GM21447 (cell line): ENCODE results near the gene VEGFD.

Experiments used
- ATAC-seq: cut with Tn5 transposase; IDR thresholded peaks from one replicate; pipeline ENCODE4 v1.9.1; 2021; ENCODE audit not compliant: unreplicated experiment

VEGFD gene

GRCh38 chrX:15359701-15360100, 24.5 kb downstream of the VEGFD start:
- ATAC-seq, result no peak

GRCh38 chrX:15358533-15358932, 25.7 kb downstream of the VEGFD start:
- no peak for ATAC-seq

- no peak for ATAC-seq
These were observed 27.8 kb downstream of the VEGFD start for GRCh38 chrX:15356444-15356843.

DNA sequence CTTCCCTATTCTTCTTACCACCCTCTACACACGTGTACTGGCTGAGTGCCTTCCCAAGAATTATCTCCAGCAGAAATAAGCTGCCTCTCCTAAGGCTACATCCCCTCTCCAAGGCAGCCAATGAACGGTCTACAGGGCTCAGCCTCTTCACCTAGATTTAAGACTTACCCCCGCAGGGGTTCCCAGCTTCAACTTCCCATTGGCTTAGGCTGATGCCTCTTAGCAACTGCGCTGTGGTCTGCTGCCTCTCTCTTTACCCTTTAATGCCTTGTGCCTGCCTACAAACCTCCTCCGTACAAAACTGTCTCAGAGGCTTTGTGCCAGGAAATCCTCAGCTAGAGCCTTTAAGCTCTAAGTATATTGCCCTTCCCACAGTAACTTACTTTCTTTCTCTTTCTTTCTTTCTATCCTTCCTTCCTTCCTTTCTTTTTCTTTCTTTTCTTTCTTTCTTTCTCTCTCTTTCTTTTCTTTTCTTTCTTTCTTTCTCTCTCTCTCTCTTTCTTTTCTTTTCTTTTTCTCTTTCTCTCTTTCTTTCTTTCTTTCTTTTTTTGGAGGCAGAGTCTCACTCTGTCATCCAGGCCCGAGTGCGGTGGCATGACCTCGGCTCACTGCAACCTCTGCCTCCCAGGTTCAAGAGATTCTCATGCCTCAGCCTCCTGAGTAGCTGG, 33.8 kb downstream of the VEGFD start:
- ATAC-seq, result no peak

GRCh38 chrX:15349046-15349445, 35.2 kb downstream of the VEGFD start:
- no peak for ATAC-seq

GRCh38 chrX:15345976-15346375, 38.2 kb downstream of the VEGFD start:
- no peak for ATAC-seq

DNA sequence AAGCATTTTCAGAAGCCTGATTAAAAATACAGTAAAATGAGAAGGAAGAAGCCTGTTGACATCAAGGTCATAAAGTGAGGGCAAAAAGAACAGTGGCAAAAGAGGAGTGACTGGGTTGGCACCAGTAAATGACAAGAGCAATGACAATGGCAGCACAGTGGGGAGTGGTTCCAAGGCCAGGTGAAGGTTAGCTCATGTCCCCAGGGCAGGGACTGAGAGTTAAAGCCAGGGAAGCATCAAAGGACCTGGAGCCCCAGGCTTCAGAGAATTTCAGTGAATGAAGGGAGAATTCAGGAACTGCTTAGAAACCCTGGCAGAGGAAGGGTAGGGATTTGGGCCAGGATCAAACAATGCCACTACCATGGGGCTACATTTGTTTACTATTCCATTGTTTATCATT, 40.1 kb downstream of the VEGFD start:
- no peak for ATAC-seq

- ATAC-seq, result no peak
These were observed 41.1 kb downstream of the VEGFD start for GRCh38 chrX:15343075-15343476.

DNA sequence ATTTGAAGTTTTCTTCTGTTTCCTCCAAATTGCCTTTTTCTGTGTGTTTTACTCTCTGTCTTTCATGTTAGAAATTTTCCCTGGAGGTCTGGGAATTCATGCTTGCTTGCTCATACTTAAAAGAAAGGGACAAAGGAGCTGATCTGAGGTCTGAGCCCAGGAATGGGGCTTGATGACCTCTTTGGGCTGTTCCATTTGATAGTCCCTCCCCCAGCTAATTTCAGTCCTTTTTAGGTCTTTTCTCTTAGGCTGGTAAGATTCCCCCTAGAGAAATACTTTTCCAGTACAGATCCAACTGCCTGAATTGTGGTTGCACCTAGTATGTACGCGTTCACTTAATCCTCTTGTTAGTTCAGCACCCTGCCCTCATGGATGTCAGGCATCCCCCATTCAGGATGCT, 43.3 kb downstream of the VEGFD start:
- ATAC-seq, result no peak

GRCh38 chrX:15336023-15336413, 48.2 kb downstream of the VEGFD start:
- ATAC-seq, result no peak

GRCh38 chrX:15335135-15336022, 48.8 kb downstream of the VEGFD start, which contains the start of gene PIGA:
TSS of gene PIGA (minus strand) at chrX:15335523. CDS start at chrX:15331930, 3,593 bp downstream.
- peak; percentile 98 for ATAC-seq

- no peak for ATAC-seq
These were observed 49.7 kb downstream of the VEGFD start for GRCh38 chrX:15334561-15334960.

DNA sequence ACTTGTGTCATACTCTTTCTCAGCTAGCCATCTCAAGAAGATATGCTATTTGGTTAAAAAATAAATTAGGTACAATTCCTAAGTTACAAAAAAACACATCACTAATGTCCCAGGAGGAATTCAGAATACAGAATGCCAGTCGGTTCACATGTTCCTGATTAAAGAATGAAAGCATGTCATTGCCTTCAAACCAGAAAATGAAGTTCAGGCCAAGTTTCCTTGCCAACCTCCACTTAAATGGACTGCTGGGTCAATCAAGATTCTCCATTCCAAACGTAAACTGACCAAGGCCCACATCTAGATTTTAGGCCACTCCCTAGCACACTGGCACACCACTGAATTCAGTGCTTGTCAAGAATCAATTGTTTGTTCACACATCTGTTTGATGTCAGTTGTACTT, 55.4 kb downstream of the VEGFD start:
- ATAC-seq, result no peak

DNA sequence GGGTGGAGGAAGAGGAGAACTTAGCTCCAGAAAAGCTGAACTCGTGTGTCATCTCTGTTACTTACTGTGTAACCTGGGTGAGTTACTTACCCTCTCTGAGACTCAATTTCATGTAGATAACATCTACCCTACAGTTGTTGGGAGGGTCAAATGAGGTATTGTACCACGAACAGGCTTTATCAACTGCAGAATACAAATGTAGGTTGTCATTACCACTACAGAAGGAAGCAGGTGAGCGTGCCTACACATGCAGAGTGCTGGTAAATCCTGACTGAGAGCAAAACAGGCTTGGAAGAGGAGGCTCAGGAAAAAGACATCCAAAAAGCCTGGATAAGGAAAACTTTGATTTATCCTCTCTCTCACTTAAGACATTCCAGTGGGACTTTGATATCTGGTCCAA, 56.1 kb downstream of the VEGFD start:
- no peak for ATAC-seq

- ATAC-seq, result no peak
These were observed 61.7 kb downstream of the VEGFD start for GRCh38 chrX:15322472-15322871.

DNA sequence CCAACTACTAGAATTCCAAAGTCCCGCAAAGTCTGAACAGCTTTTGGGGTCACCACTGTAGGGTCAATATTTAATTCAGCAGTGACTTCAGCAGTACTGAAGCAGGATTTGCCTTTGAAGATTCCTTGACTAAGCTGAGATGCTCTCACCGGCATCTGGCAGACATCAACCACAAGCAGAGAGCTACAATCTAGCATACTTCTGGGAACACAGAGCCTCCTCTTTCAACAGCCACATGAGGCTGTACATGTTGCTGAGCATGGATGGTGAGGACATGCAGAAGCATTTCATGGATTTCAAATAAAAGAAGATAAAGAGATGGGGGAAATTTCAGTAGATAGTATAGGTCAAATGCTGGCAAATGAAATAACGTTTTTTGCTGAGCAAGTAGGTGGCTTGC, 62.1 kb downstream of the VEGFD start:
- no peak for ATAC-seq

DNA sequence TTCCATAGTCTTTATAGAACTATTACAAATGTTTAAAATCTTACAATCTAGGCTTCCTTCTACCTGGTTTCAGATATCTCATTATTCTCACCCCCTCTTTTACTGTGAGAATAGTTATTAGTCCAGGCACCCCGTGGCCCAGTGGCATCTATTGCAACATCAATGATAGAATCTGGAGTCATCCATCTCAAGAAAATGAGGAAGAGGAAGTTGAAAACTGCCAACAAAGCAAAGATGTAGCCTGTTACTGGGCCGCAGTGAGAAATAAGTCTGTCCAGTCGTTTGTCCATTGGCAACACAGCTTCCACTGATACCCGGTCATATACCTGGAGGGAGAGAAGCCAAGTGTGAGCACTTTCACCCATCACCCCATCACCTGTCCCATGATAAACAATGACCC, 62.8 kb downstream of the VEGFD start:
- no peak for ATAC-seq

- ATAC-seq, result no peak
These were observed 63.9 kb downstream of the VEGFD start for GRCh38 chrX:15320297-15320696.

GRCh38 chrX:15319075-15319474, 65.1 kb downstream of the VEGFD start:
- ATAC-seq, result no peak

GRCh38 chrX:15315509-15315908, 68.7 kb downstream of the VEGFD start, which contains the start of gene ASB11:
TSS of gene ASB11 (minus strand) at chrX:15315640. CDS start at chrX:15315605, 35 bp downstream.
- ATAC-seq, result no peak

DNA sequence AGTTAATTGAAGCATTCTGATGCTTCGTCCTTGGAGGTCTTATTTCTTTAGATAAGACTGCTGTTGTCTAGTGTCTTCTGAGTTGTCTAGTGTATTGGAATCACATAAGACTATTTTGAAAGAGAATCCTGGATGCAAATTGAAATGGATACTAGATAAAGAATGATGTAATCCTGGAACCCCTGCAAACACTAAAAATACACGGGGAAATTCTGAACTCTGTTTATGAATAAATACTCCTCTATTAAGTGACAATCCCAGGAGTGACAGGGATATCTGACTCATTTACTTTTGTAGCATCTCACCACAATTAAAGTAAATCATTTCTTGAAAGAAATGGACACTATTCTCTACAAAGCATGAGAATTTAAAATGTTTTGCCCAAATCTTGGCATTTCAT, 69.7 kb downstream of the VEGFD start:
- no peak for ATAC-seq

DNA sequence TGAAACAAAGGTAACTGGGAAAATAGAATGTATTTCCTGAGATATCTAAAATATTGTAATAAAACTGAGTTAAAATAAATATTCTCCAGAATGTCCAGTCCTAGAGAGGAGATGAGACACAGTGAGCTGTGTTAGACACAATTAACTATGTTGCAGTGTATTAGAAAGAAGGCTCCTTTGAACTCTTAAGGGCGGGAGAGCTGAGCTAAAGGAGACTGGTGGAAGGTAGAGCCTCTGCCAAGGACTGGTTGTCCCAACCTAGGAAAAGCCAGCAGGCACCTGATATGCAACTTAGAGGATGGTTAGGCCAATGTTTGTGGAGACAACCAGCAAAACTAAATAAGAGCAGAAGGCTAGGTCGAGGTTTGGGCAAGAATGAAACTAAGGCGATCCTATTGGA, 73.1 kb downstream of the VEGFD start:
- ATAC-seq, result no peak
